ENCODE results near the gene SNTG2. TPM values are rescaled to one million over a fixed set of nuclear protein-coding genes. Genes with fewer than 3 reads are reported as not detected.

The SNTG2 gene
- total and polyA plus RNA-seq, 10 of the 15 experiments (the other 5 are each of a cell fraction or from before 2014, with no cell fraction given): not detected

DNA sequence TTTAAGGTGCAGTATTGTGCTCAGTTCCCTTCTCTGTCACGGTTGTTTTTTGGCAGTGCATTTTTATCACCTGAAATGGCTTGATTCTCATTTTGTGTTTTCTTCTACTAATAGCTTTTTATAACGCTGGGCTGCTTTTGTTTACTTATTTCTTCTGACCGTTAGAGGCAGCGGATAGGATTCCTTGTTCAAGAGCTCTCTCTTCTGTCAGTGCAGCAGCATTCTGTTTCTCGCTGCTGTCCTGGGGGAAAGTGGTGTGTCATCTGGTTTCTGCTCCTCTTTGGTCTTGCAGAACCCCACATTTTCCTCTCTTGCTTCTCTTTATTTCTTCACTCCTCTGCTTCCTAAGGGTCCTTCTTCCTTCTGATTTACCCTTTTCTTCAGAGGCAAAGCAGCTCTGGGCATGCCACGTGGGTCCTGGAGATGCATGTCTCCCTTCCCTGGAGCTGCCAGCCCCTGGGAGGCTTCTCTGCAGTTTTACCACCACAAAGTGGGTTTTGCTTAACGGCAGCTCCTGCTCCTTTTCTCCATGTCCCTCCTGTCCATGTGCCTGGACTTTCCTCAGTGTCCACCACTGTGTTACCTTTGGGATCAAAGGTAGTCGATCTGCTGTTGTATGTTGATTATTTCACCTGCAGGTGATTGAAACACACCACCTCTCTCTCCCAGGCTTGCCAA lies 47.3 kb upstream of the SNTG2 start:
- ChIA-PET SMC1A (ENCODE audit: uncharacterized antibody, unreplicated experiment) (no interaction called here), RAD21 (ENCODE audit: unreplicated experiment) (no interaction called here), POLR2A (no interaction called here), CTCF (no interaction called here)
- ATAC-seq: no peak
- Histone ChIP-seq H4K20me1 (ENCODE audit: control insufficient read depth, insufficient read depth) (no peaks in the 10 kb centered on the region), H3K9ac (ENCODE audit: control insufficient read depth, insufficient read depth, low read length) (no peak overlapping the region), H3K4me2 (ENCODE audit: control insufficient read depth, insufficient read depth) (no peak overlapping the region), H3K27ac (ENCODE audit: control insufficient read depth, insufficient read depth) (no peak overlapping the region), H2AFZ (ENCODE audit: control insufficient read depth, low read depth, low read length) (no peak overlapping the region), H3K36me3 (ENCODE audit: control insufficient read depth in 2 of 2, insufficient read depth in 2 of 2, low read length in 1 of 2) (no peaks in the 10 kb centered on the region), H3K9me3 (replicated peaks; ENCODE audit: control insufficient read depth, insufficient read depth, low read length) (no peaks in the 10 kb centered on the region; the same call in 2 of the 3 replicates), H3K27me3 (replicated peaks in 1 of 2; ENCODE audit: control insufficient read depth in 2 of 2, insufficient read depth in 2 of 2, low read length in 1 of 2) (no peaks in the 10 kb centered on the region), H3K4me1 (ENCODE audit: control insufficient read depth, insufficient read depth, low read length) (no peaks in the 10 kb centered on the region), H3K79me2 (ENCODE audit: control insufficient read depth, insufficient read depth, low read length) (no peaks in the 10 kb centered on the region), H3K4me3 (no peak overlapping the region)
- no TSS peak for BruUV-seq (replicated peaks)
- in situ Hi-C loops (cut with MboI) (no loop called here), intact Hi-C loops (cut with micrococcal nuclease; ENCODE audit: unreplicated experiment) (no loop called here)
- no peak for DNase-seq (ENCODE audit: low read depth, low spot score)
- WGBS (ENCODE audit: insufficient coverage, insufficient replicate concordance, low lambda C conversion rate, missing lambda C conversion rate): 27% methylated on average over 8 of the region's 8 CpGs
- no peak for FAIRE-seq
- TF ChIP-seq, protein P1, sequence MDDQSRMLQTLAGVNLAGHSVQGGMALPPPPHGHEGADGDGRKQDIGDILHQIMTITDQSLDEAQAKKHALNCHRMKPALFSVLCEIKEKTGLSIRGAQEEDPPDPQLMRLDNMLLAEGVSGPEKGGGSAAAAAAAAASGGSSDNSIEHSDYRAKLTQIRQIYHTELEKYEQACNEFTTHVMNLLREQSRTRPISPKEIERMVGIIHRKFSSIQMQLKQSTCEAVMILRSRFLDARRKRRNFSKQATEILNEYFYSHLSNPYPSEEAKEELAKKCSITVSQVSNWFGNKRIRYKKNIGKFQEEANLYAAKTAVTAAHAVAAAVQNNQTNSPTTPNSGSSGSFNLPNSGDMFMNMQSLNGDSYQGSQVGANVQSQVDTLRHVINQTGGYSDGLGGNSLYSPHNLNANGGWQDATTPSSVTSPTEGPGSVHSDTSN (IDR thresholded peaks at IDR 0.05; ENCODE audit: insufficient replicate concordance, low read depth, low read length): no peak
- TF ChIP-seq STAT3 (IDR thresholded peaks at IDR 0.05; ENCODE audit: low read depth, low read length) (no peak), RAD51 (IDR thresholded peaks at IDR 0.05) (no peak), SUPT20H (IDR thresholded peaks at IDR 0.05; ENCODE audit: borderline replicate concordance, control insufficient read depth, low read depth, low read length) (no peak), BACH1 (IDR thresholded peaks at IDR 0.05; ENCODE audit: borderline replicate concordance) (no peak), ZNF274 (IDR thresholded peaks at IDR 0.05; ENCODE audit: insufficient read depth, insufficient read length) (no peak), HSF1 (IDR thresholded peaks at IDR 0.05; ENCODE audit: low read depth, low read length) (no peak), NFYA (IDR thresholded peaks at IDR 0.05; ENCODE audit: borderline replicate concordance, low read depth, low read length) (no peak)
- TF ChIP-seq, protein P2, sequence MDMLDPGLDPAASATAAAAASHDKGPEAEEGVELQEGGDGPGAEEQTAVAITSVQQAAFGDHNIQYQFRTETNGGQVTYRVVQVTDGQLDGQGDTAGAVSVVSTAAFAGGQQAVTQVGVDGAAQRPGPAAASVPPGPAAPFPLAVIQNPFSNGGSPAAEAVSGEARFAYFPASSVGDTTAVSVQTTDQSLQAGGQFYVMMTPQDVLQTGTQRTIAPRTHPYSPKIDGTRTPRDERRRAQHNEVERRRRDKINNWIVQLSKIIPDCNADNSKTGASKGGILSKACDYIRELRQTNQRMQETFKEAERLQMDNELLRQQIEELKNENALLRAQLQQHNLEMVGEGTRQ (IDR thresholded peaks at IDR 0.05; ENCODE audit: borderline replicate concordance, low read depth, low read length): no peak
- TF ChIP-seq, protein P3, sequence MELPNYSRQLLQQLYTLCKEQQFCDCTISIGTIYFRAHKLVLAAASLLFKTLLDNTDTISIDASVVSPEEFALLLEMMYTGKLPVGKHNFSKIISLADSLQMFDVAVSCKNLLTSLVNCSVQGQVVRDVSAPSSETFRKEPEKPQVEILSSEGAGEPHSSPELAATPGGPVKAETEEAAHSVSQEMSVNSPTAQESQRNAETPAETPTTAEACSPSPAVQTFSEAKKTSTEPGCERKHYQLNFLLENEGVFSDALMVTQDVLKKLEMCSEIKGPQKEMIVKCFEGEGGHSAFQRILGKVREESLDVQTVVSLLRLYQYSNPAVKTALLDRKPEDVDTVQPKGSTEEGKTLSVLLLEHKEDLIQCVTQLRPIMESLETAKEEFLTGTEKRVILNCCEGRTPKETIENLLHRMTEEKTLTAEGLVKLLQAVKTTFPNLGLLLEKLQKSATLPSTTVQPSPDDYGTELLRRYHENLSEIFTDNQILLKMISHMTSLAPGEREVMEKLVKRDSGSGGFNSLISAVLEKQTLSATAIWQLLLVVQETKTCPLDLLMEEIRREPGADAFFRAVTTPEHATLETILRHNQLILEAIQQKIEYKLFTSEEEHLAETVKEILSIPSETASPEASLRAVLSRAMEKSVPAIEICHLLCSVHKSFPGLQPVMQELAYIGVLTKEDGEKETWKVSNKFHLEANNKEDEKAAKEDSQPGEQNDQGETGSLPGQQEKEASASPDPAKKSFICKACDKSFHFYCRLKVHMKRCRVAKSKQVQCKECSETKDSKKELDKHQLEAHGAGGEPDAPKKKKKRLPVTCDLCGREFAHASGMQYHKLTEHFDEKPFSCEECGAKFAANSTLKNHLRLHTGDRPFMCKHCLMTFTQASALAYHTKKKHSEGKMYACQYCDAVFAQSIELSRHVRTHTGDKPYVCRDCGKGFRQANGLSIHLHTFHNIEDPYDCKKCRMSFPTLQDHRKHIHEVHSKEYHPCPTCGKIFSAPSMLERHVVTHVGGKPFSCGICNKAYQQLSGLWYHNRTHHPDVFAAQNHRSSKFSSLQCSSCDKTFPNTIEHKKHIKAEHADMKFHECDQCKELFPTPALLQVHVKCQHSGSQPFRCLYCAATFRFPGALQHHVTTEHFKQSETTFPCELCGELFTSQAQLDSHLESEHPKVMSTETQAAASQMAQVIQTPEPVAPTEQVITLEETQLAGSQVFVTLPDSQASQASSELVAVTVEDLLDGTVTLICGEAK (IDR thresholded peaks at IDR 0.05; ENCODE audit: borderline replicate concordance): no peak
- TF ChIP-seq, protein P4, sequence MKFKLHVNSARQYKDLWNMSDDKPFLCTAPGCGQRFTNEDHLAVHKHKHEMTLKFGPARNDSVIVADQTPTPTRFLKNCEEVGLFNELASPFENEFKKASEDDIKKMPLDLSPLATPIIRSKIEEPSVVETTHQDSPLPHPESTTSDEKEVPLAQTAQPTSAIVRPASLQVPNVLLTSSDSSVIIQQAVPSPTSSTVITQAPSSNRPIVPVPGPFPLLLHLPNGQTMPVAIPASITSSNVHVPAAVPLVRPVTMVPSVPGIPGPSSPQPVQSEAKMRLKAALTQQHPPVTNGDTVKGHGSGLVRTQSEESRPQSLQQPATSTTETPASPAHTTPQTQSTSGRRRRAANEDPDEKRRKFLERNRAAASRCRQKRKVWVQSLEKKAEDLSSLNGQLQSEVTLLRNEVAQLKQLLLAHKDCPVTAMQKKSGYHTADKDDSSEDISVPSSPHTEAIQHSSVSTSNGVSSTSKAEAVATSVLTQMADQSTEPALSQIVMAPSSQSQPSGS (IDR thresholded peaks at IDR 0.05; ENCODE audit: low read length): no peak
- TF ChIP-seq, protein P5, sequence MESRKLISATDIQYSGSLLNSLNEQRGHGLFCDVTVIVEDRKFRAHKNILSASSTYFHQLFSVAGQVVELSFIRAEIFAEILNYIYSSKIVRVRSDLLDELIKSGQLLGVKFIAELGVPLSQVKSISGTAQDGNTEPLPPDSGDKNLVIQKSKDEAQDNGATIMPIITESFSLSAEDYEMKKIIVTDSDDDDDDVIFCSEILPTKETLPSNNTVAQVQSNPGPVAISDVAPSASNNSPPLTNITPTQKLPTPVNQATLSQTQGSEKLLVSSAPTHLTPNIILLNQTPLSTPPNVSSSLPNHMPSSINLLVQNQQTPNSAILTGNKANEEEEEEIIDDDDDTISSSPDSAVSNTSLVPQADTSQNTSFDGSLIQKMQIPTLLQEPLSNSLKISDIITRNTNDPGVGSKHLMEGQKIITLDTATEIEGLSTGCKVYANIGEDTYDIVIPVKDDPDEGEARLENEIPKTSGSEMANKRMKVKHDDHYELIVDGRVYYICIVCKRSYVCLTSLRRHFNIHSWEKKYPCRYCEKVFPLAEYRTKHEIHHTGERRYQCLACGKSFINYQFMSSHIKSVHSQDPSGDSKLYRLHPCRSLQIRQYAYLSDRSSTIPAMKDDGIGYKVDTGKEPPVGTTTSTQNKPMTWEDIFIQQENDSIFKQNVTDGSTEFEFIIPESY (IDR thresholded peaks at IDR 0.05): no peak
